Subcutaneous adipose tissue (tissue), 4 donors: Measurements from ENCODE around the gene MED12. TPM values are rescaled to one million over a fixed set of nuclear protein-coding genes. Genes with fewer than 3 reads are reported as not detected.

Experiments used
- CTCF ChIP-seq: fragments of 450-650 bp; IDR thresholded peaks from one replicate; pipeline ENCODE4 v1.5.1; 2016; ENCODE audit warnings: low read depth, mild to moderate bottlenecking, control low read depth, antibody characterized with exemption, moderate library complexity
- total RNA-seq, 4 donors: library from RNA; depleted of rRNA; stranded (reverse); fragments of >200 nt; gene quantifications; one replicate each; pipeline ENCODE4 v1.1.0, GENCODE V29; 2016

MED12 gene
- total RNA-seq, 4 donors from 2014 or later, result 30.2 to 51.6 (median 43.9) TPM

GRCh38 chrX:71164071-71164470, 45.7 kb downstream of the MED12 start:
- TF ChIP-seq CTCF, result no peak

- TF ChIP-seq CTCF, result no peak
These were observed 48.1 kb downstream of the MED12 start for GRCh38 chrX:71166461-71166860.

GRCh38 chrX:71167031-71167781, 48.8 kb downstream of the MED12 start:
- TF ChIP-seq CTCF, result no peak

- no peak for TF ChIP-seq CTCF
These were observed 49.7 kb downstream of the MED12 start for GRCh38 chrX:71168134-71168533.

GRCh38 chrX:71169586-71169985, 51.2 kb downstream of the MED12 start:
- TF ChIP-seq CTCF, result no peak

- no peak for TF ChIP-seq CTCF
These were observed 52.3 kb downstream of the MED12 start for GRCh38 chrX:71170660-71171059.

GRCh38 chrX:71171110-71171801, 52.9 kb downstream of the MED12 start:
- TF ChIP-seq CTCF, result no peak
